ENCODE data around the gene PTPRN2. TPM values are rescaled to one million over a fixed set of nuclear protein-coding genes. Genes with fewer than 3 reads are reported as not detected.

The PTPRN2 gene
- total and polyA plus RNA-seq, 3 experiments from 2014 or later = 0.33 to 1.2 (median 0.42) TPM

GRCh38 chr7:158596309-158596708, 8.7 kb upstream of the PTPRN2 start:
- no peaks in the 10 kb centered on the region for H3K4me1 Mint-ChIP-seq
- H3K27ac Mint-ChIP-seq = no peak overlapping the region
- H3K4me3 Mint-ChIP-seq = no peak overlapping the region
- H3K27ac ChIP-seq (ENCODE audit: low read depth, low read length) = no peak overlapping the region
- H3K36me3 Mint-ChIP-seq = peaks cover 0 to 1% (median 0%) of the 10 kb centered on the region in 3 donors
- H3K36me3 ChIP-seq (ENCODE audit: insufficient read depth, low read length) = no peaks in the 10 kb centered on the region
- peaks cover 0 to 4% (median 0%) of the 10 kb centered on the region in 5 donors for H3K9me3 Mint-ChIP-seq
- no peaks in the 10 kb centered on the region for H3K27me3 Mint-ChIP-seq
- no peaks in the 10 kb centered on the region for H3K4me1 ChIP-seq (ENCODE audit: insufficient read depth, low read length)
- peaks cover 6% of the 10 kb centered on the region for H3K9me3 ChIP-seq (ENCODE audit: low read length)
- CTCF ChIA-PET = no interaction called here
- no peak overlapping the region for H3K4me3 ChIP-seq (ENCODE audit: low read length)
- POLR2A ChIA-PET = no interaction called here
- no peak for DNase-seq
- no peaks in the 10 kb centered on the region for H3K27me3 ChIP-seq (ENCODE audit: insufficient read depth, low read length, poor library complexity, severe bottlenecking)

- no peak overlapping the region for H3K4me3 Mint-ChIP-seq
- no peak overlapping the region for H3K27ac Mint-ChIP-seq
- Histone ChIP-seq H3K36me3 (ENCODE audit: insufficient read depth, low read length) (no peaks in the 10 kb centered on the region), H3K9me3 (ENCODE audit: low read length) (peaks cover 6% of the 10 kb centered on the region), H3K27me3 (ENCODE audit: insufficient read depth, low read length, poor library complexity, severe bottlenecking) (no peaks in the 10 kb centered on the region), H3K4me3 (ENCODE audit: low read length) (no peak overlapping the region), H3K27ac (ENCODE audit: low read depth, low read length) (no peak overlapping the region), H3K4me1 (ENCODE audit: insufficient read depth, low read length) (no peaks in the 10 kb centered on the region)
- H3K4me1 Mint-ChIP-seq = no peaks in the 10 kb centered on the region
- ChIA-PET POLR2A (no interaction called here), CTCF (no interaction called here)
- no peaks in the 10 kb centered on the region for H3K36me3 Mint-ChIP-seq
- H3K27me3 Mint-ChIP-seq = no peaks in the 10 kb centered on the region
- peaks cover 0 to 4% (median 0%) of the 10 kb centered on the region in 5 donors for H3K9me3 Mint-ChIP-seq
- peak in 1 of 5 donors; percentile 15 for DNase-seq
These were observed 7.4 kb upstream of the PTPRN2 start for GRCh38 chr7:158595068-158595467.

- Mint-ChIP-seq H3K27ac (no peak overlapping the region), H3K36me3 (no peaks in the 10 kb centered on the region), H3K27me3 (peaks cover 2 to 6% of the 10 kb centered on the region in 2 donors), H3K9me3 (peaks cover 0 to 4% (median 0%) of the 10 kb centered on the region in 5 donors), H3K4me1 (peaks cover 0 to 6% (median 4%) of the 10 kb centered on the region in 3 donors), H3K4me3 (no peak overlapping the region)
- DNase-seq = no peak
- Histone ChIP-seq H3K27ac (ENCODE audit: low read depth, low read length) (no peak overlapping the region), H3K9me3 (ENCODE audit: low read length) (peaks cover 6% of the 10 kb centered on the region), H3K36me3 (ENCODE audit: insufficient read depth, low read length) (no peaks in the 10 kb centered on the region), H3K4me1 (ENCODE audit: insufficient read depth, low read length) (no peaks in the 10 kb centered on the region), H3K27me3 (ENCODE audit: insufficient read depth, low read length, poor library complexity, severe bottlenecking) (peaks cover 7% of the 10 kb centered on the region), H3K4me3 (ENCODE audit: low read length) (no peak overlapping the region)
- POLR2A ChIA-PET = no interaction called here
- CTCF ChIA-PET = no interaction called here
These were observed 4.9 kb upstream of the PTPRN2 start for GRCh38 chr7:158592541-158592940.

GRCh38 chr7:158591944-158592343, 4.3 kb upstream of the PTPRN2 start:
- POLR2A ChIA-PET = no interaction called here
- H3K36me3 Mint-ChIP-seq = no peaks in the 10 kb centered on the region

GRCh38 chr7:158590181-158590530, 2.5 kb upstream of the PTPRN2 start:
- H3K4me3 Mint-ChIP-seq = peak overlapping the region in 1 of 7 donors; percentile 48
- H3K4me3 ChIP-seq (ENCODE audit: low read length) = no peak overlapping the region
- H3K9me3 ChIP-seq (ENCODE audit: low read length) = peaks cover 6% of the 10 kb centered on the region
- H3K27ac ChIP-seq (ENCODE audit: low read depth, low read length) = no peak overlapping the region
- POLR2A ChIA-PET = no interaction called here
- H3K9me3 Mint-ChIP-seq = peaks cover 0 to 6% (median 0%) of the 10 kb centered on the region in 5 donors
- no peaks in the 10 kb centered on the region for H3K36me3 ChIP-seq (ENCODE audit: insufficient read depth, low read length)
- no peaks in the 10 kb centered on the region for H3K36me3 Mint-ChIP-seq
- H3K4me1 Mint-ChIP-seq = peaks cover 4 to 15% (median 9%) of the 10 kb centered on the region in 3 donors
- CTCF ChIA-PET = no interaction called here
- peaks cover 20% of the 10 kb centered on the region for H3K27me3 ChIP-seq (ENCODE audit: insufficient read depth, low read length, poor library complexity, severe bottlenecking)
- H3K27me3 Mint-ChIP-seq = peaks cover 16 to 18% of the 10 kb centered on the region in 2 donors
- DNase-seq = no peak
- peak overlapping the region in 1 of 8 donors; percentile 47 for H3K27ac Mint-ChIP-seq
- peaks cover 11% of the 10 kb centered on the region for H3K4me1 ChIP-seq (ENCODE audit: insufficient read depth, low read length)

More at GRCh38 chr7:158591944-158592343, 4.3 kb upstream of the PTPRN2 start:
- Mint-ChIP-seq H3K27me3 (peaks cover 2 to 6% of the 10 kb centered on the region in 2 donors), H3K9me3 (peaks cover 0 to 4% (median 0%) of the 10 kb centered on the region in 5 donors), H3K4me3 (no peak overlapping the region), H3K4me1 (peaks cover 0 to 6% (median 4%) of the 10 kb centered on the region in 3 donors), H3K27ac (no peak overlapping the region)
- Histone ChIP-seq H3K4me3 (ENCODE audit: low read length) (no peak overlapping the region), H3K4me1 (ENCODE audit: insufficient read depth, low read length) (no peaks in the 10 kb centered on the region), H3K27ac (ENCODE audit: low read depth, low read length) (no peak overlapping the region), H3K27me3 (ENCODE audit: insufficient read depth, low read length, poor library complexity, severe bottlenecking) (peaks cover 7% of the 10 kb centered on the region), H3K9me3 (ENCODE audit: low read length) (peaks cover 6% of the 10 kb centered on the region), H3K36me3 (ENCODE audit: insufficient read depth, low read length) (no peaks in the 10 kb centered on the region)
- CTCF ChIA-PET = no interaction called here
- no peak for DNase-seq

GRCh38 chr7:158589653-158590052, 2.0 kb upstream of the PTPRN2 start:
- H3K4me1 Mint-ChIP-seq = peaks cover 4 to 15% (median 9%) of the 10 kb centered on the region in 3 donors
- Histone ChIP-seq H3K27me3 (ENCODE audit: insufficient read depth, low read length, poor library complexity, severe bottlenecking) (peaks cover 25% of the 10 kb centered on the region), H3K4me1 (ENCODE audit: insufficient read depth, low read length) (peaks cover 11% of the 10 kb centered on the region), H3K4me3 (ENCODE audit: low read length) (no peak overlapping the region), H3K9me3 (ENCODE audit: low read length) (peaks cover 6% of the 10 kb centered on the region), H3K36me3 (ENCODE audit: insufficient read depth, low read length) (no peaks in the 10 kb centered on the region), H3K27ac (ENCODE audit: low read depth, low read length) (no peak overlapping the region)
- DNase-seq = no peak
- ChIA-PET POLR2A (no interaction called here), CTCF (no interaction called here)
- peak overlapping the region in 2 of 7 donors; percentile 48 to 68 for H3K4me3 Mint-ChIP-seq
- H3K9me3 Mint-ChIP-seq = peaks cover 0 to 6% (median 0%) of the 10 kb centered on the region in 5 donors
- peaks cover 16 to 23% of the 10 kb centered on the region in 2 donors for H3K27me3 Mint-ChIP-seq
- no peaks in the 10 kb centered on the region for H3K36me3 Mint-ChIP-seq
- peak overlapping the region in 1 of 8 donors; percentile 63 for H3K27ac Mint-ChIP-seq

GRCh38 chr7:158588878-158589442, 1.3 kb upstream of the PTPRN2 start:
- no peak for DNase-seq
- ChIA-PET CTCF (no interaction called here), POLR2A (no interaction called here)
- Histone ChIP-seq H3K27ac (ENCODE audit: low read depth, low read length) (no peak overlapping the region), H3K36me3 (ENCODE audit: insufficient read depth, low read length) (no peaks in the 10 kb centered on the region), H3K27me3 (ENCODE audit: insufficient read depth, low read length, poor library complexity, severe bottlenecking) (peaks cover 32% of the 10 kb centered on the region), H3K4me1 (ENCODE audit: insufficient read depth, low read length) (peaks cover 11% of the 10 kb centered on the region), H3K9me3 (ENCODE audit: low read length) (peaks cover 3% of the 10 kb centered on the region), H3K4me3 (ENCODE audit: low read length) (no peak overlapping the region)
- Mint-ChIP-seq H3K4me3 (peak overlapping the region in 5 of 7 donors; percentile 48 to 68 (median 65)), H3K36me3 (peaks cover 0 to 1% (median 0%) of the 10 kb centered on the region in 3 donors), H3K9me3 (peaks cover 0 to 10% (median 0%) of the 10 kb centered on the region in 5 donors), H3K27me3 (peaks cover 22 to 30% of the 10 kb centered on the region in 2 donors), H3K4me1 (peaks cover 4 to 15% (median 9%) of the 10 kb centered on the region in 3 donors), H3K27ac (no peak overlapping the region)

GRCh38 chr7:158588085-158588877, 658 bp upstream of the PTPRN2 start:
- Histone ChIP-seq H3K4me1 (ENCODE audit: insufficient read depth, low read length) (peaks cover 11% of the 10 kb centered on the region), H3K4me3 (ENCODE audit: low read length) (no peak overlapping the region), H3K36me3 (ENCODE audit: insufficient read depth, low read length) (no peaks in the 10 kb centered on the region), H3K9me3 (ENCODE audit: low read length) (no peaks in the 10 kb centered on the region), H3K27ac (ENCODE audit: low read depth, low read length) (no peak overlapping the region), H3K27me3 (ENCODE audit: insufficient read depth, low read length, poor library complexity, severe bottlenecking) (peaks cover 37% of the 10 kb centered on the region)
- peak overlapping the region in 5 of 7 donors; percentile 48 to 68 (median 65) for H3K4me3 Mint-ChIP-seq
- H3K4me1 Mint-ChIP-seq = peaks cover 4 to 15% (median 9%) of the 10 kb centered on the region in 3 donors
- peaks cover 0 to 10% (median 0%) of the 10 kb centered on the region in 5 donors for H3K9me3 Mint-ChIP-seq
- CTCF ChIA-PET = no interaction called here
- peak overlapping the region in 1 of 8 donors; percentile 47 for H3K27ac Mint-ChIP-seq
- POLR2A ChIA-PET = no interaction called here
- no peak for DNase-seq
- H3K27me3 Mint-ChIP-seq = peaks cover 25 to 37% of the 10 kb centered on the region in 2 donors
- peaks cover 0 to 1% (median 0%) of the 10 kb centered on the region in 3 donors for H3K36me3 Mint-ChIP-seq

Measured in CD8-positive, alpha-beta memory T cell (primary cell).